ENCODE data around the gene UGDH. TPM values are rescaled to one million over a fixed set of nuclear protein-coding genes. Genes with fewer than 3 reads are reported as not detected.

Gene UGDH
- total and polyA plus RNA-seq, 2 of the 8 experiments (the other 6 are each of a cell fraction or from before 2014, with no cell fraction given): 32.0 to 128 TPM

DNA sequence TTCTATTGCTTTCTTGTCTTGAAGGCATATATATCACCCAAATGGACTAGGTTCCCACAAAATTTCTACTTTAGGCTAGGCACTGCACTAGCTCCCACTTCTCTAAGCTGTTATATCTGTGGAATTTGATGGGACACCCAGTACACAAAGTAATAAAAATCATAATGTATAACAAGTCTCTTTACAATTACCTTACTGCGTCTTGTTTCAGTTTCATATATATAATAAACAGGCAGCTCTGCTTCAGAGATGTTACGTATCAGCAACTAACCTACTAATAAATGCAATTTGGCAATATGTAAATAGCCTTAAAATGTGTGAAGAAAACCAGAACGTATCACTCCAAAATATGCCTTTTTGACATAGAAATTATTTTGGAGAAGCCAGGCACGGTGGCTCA is 42.0 kb upstream of the UGDH start:
- H2BK12ac ChIP-seq (ENCODE audit: low read depth, low read length): no peak overlapping the region
- H3K79me1 ChIP-seq (ENCODE audit: low read depth, low read length): no peaks in the 10 kb centered on the region
- no peak overlapping the region for H2AK5ac ChIP-seq (ENCODE audit: low read depth, low read length)
- H2BK20ac ChIP-seq (ENCODE audit: low read length): no peak overlapping the region
- TF ChIP-seq SP2 (IDR thresholded peaks at IDR 0.05; ENCODE audit: low read length): no peak
- no peak for TF ChIP-seq CHD2 (IDR thresholded peaks at IDR 0.05; ENCODE audit: low read length)
- no peak for TF ChIP-seq CBX8 (IDR thresholded peaks at IDR 0.05; ENCODE audit: borderline replicate concordance, low read depth, low read length)
- no peak for TF ChIP-seq GABPA (IDR thresholded peaks at IDR 0.05; ENCODE audit: borderline replicate concordance, insufficient read depth, low read length)
- H3K4me3 ChIP-seq (ENCODE audit: extremely low read depth in 1 of 4, insufficient read depth in 2 of 4, low read depth in 3 of 4, low read length in 4 of 4): no peak overlapping the region
- H4K8ac ChIP-seq (ENCODE audit: extremely low read depth, insufficient read depth, low read length): no peak overlapping the region
- no peak for FAIRE-seq
- WGBS, 2 experiments (ENCODE audit: extremely low coverage in 1 of 2, insufficient coverage in 1 of 2, insufficient read length in 1 of 2, insufficient replicate concordance in 2 of 2, low coverage in 1 of 2, low lambda C conversion rate in 2 of 2, missing lambda C conversion rate in 1 of 2): 94% methylated on average over 4 of the region's 4 CpGs; no CpG with 5 or more reads in 1 of the 2 experiments
- POLR2A ChIA-PET (ENCODE audit: partially characterized antibody): no interaction called here
- no peak overlapping the region for H2BK15ac ChIP-seq (ENCODE audit: low read length)
- H2AFZ ChIP-seq (ENCODE audit: low read length): no peak overlapping the region
- no peaks in the 10 kb centered on the region for H3K4me1 ChIP-seq (replicated peaks in 1 of 4; ENCODE audit: control insufficient read depth in 3 of 4, insufficient read depth in 4 of 4, low read length in 3 of 4)
- no peak overlapping the region for H2BK120ac ChIP-seq (replicated peaks; ENCODE audit: low read depth, low read length)
- no peaks in the 10 kb centered on the region for H3K27me3 ChIP-seq (replicated peaks in 1 of 4; ENCODE audit: control insufficient read depth in 3 of 4, extremely low read depth in 1 of 4, insufficient read depth in 3 of 4, low read length in 3 of 4)
- H3K4ac ChIP-seq (replicated peaks; ENCODE audit: insufficient read length, low read depth, low read length): no peak overlapping the region
- no peak overlapping the region for H3K56ac ChIP-seq (replicated peaks; ENCODE audit: insufficient read length, low read depth, low read length)
- no peak overlapping the region for H3K4me2 ChIP-seq (ENCODE audit: insufficient read depth in 1 of 2, low read depth in 2 of 2, low read length in 2 of 2)
- H4K5ac ChIP-seq (ENCODE audit: insufficient read length, low read depth, low read length): no peak overlapping the region
- H4K91ac ChIP-seq (replicated peaks; ENCODE audit: insufficient read length, low read length): no peak overlapping the region
- H3K23ac ChIP-seq (ENCODE audit: insufficient read length): no peak overlapping the region
- H3K9me3 ChIP-seq (ENCODE audit: insufficient read depth in 2 of 2, low read depth in 1 of 2, low read length in 1 of 2): peaks cover 3 to 5% of the 10 kb centered on the region in 2 experiments; a peak in 1 of 4 replicates
- H3K14ac ChIP-seq (ENCODE audit: insufficient read length): no peak overlapping the region
- H3K9ac ChIP-seq (replicated peaks in 1 of 4; ENCODE audit: extremely low read depth in 1 of 4, low read depth in 3 of 4, low read length in 3 of 4): no peak overlapping the region
- H3K79me2 ChIP-seq (ENCODE audit: control insufficient read depth in 1 of 2, insufficient read depth in 2 of 2, low read length in 2 of 2): no peaks in the 10 kb centered on the region; a peak in 1 of 4 replicates
- H3K27ac ChIP-seq (ENCODE audit: low read depth, low read length): no peak overlapping the region
- CTCF ChIA-PET (ENCODE audit: partially characterized antibody): interaction anchor here (0.7 kb wide), 1 partner anchor 100 kb away, joined by 3 read pairs; no protein-coding TSS in a partner anchor
- no peaks in the 10 kb centered on the region for H4K20me1 ChIP-seq (replicated peaks in 1 of 2; ENCODE audit: control insufficient read depth in 1 of 2, insufficient read depth in 2 of 2, low read length in 2 of 2)
- H3K36me3 ChIP-seq (ENCODE audit: control insufficient read depth in 2 of 4, insufficient read depth in 4 of 4, low read length in 3 of 4): peaks cover 0 to 14% (median 3%) of the 10 kb centered on the region in 4 experiments; a peak in 3 of 8 replicates
- no peaks in the 10 kb centered on the region for H3K23me2 ChIP-seq (ENCODE audit: low read depth, low read length)
- H3K18ac ChIP-seq (ENCODE audit: extremely low read depth, low read length): no peak overlapping the region
- no peak for DNase-seq (ENCODE audit: low read depth in 1 of 2, low spot score in 2 of 2)
- H2BK5ac ChIP-seq (ENCODE audit: low read depth, low read length): no peak overlapping the region

Measured in H1 (cell line).